Endometrial microvascular endothelial cells (primary cell): ENCODE data around the gene MSRB2. TPM values are rescaled to one million over a fixed set of nuclear protein-coding genes. Genes with fewer than 3 reads are reported as not detected.

ENCODE experiments used
- in situ Hi-C: cut with HindIII; loops from 2 replicates; pipeline ENCODE4 v1.10.0; 2017; ENCODE audit warnings: low sequenced_read_pairs, low pct_unique_long_range_greater_than_20kb; ENCODE audit errors: inconsistent ontology term
- total RNA-seq: library from RNA; depleted of rRNA; stranded (reverse); fragments of >200 nt; gene quantifications from one replicate; pipeline ENCODE4 v1.2.3, GENCODE V29; 2015; ENCODE audit errors: inconsistent ontology term

The MSRB2 gene
- total RNA-seq, 1 donor from 2014 or later, result 24.0 TPM

- in situ Hi-C loops, result no loop called here
These were observed 55.7 kb downstream of the MSRB2 start for GRCh38 chr10:23151071-23151470.

- in situ Hi-C loops, result no loop called here
These were observed 59.8 kb downstream of the MSRB2 start for GRCh38 chr10:23155169-23155568.

- in situ Hi-C loops, result no loop called here
These were observed 61.2 kb downstream of the MSRB2 start for GRCh38 chr10:23156447-23157150.

GRCh38 chr10:23157239-23157681 lies 61.9 kb downstream of the MSRB2 start:
- in situ Hi-C loops, result no loop called here

- in situ Hi-C loops, result no loop called here
These were observed 62.5 kb downstream of the MSRB2 start for GRCh38 chr10:23157691-23158369.

GRCh38 chr10:23158370-23158769 lies 63.0 kb downstream of the MSRB2 start:
- in situ Hi-C loops, result no loop called here

- in situ Hi-C loops, result no loop called here
These were observed 76.0 kb downstream of the MSRB2 start for GRCh38 chr10:23171232-23171876.

Other genes starting within 250 kb of the MSRB2 start
- gene ARMC3, start 167.5 kb upstream of the MSRB2 start, total RNA-seq, result not detected
- not detected for gene PTF1A, start 96.7 kb downstream of the MSRB2 start, total RNA-seq
- not detected for gene C10orf67, start 249.2 kb downstream of the MSRB2 start, total RNA-seq